GM19372 (cell line): ENCODE results near the gene PHLDB1.
"Not testable (repeated sequence)": the region's sequence is repeated elsewhere in the genome, so short reads cannot be mapped to it uniquely, and the experiment has no call there.

Experiments
- ATAC-seq: cut with Tn5 transposase; IDR thresholded peaks from one replicate; pipeline ENCODE4 v1.9.1; 2021; ENCODE audit warnings: mild to moderate bottlenecking, low read depth, moderate library complexity; ENCODE audit not compliant: unreplicated experiment

PHLDB1 gene

GRCh38 chr11:118677977-118678376, 70.6 kb downstream of the PHLDB1 start:
- ATAC-seq, result no peak

GRCh38 chr11:118678908-118679307, 71.5 kb downstream of the PHLDB1 start:
- ATAC-seq, result not testable (repeated sequence)

- ATAC-seq, result no peak
Measured at GRCh38 chr11:118679483-118679882, 72.1 kb downstream of the PHLDB1 start, which contains the start of gene TREH. Gene TREH (minus strand): TSS chr11:118679650. CDS start chr11:118679627, 23 bp downstream.

- ATAC-seq, result no peak
Measured at GRCh38 chr11:118682372-118682771, 75.0 kb downstream of the PHLDB1 start.

- not testable (repeated sequence) for ATAC-seq
Measured at GRCh38 chr11:118682939-118683338, 75.5 kb downstream of the PHLDB1 start.

GRCh38 chr11:118684187-118684586, 76.8 kb downstream of the PHLDB1 start:
- ATAC-seq, result no peak

- no peak for ATAC-seq
Measured at GRCh38 chr11:118687906-118688305, 80.5 kb downstream of the PHLDB1 start.

- ATAC-seq, result not testable (repeated sequence)
Measured at GRCh38 chr11:118688339-118688738, 80.9 kb downstream of the PHLDB1 start.

GRCh38 chr11:118688851-118689502, 81.6 kb downstream of the PHLDB1 start:
- no peak for ATAC-seq

GRCh38 chr11:118689503-118689851, 82.1 kb downstream of the PHLDB1 start:
- ATAC-seq, result no peak

- peak; percentile 76 for ATAC-seq
Measured at GRCh38 chr11:118689852-118690552, 82.6 kb downstream of the PHLDB1 start.

GRCh38 chr11:118690553-118691304, 83.3 kb downstream of the PHLDB1 start:
- ATAC-seq, result no peak

- ATAC-seq, result no peak
Measured at GRCh38 chr11:118691926-118692830, 84.8 kb downstream of the PHLDB1 start.

- no peak for ATAC-seq
Measured at GRCh38 chr11:118694185-118694584, 86.8 kb downstream of the PHLDB1 start.

- ATAC-seq, result no peak
Measured at GRCh38 chr11:118694771-118695170, 87.4 kb downstream of the PHLDB1 start.

- no peak for ATAC-seq
Measured at GRCh38 chr11:118696673-118697226, 89.3 kb downstream of the PHLDB1 start.

- no peak for ATAC-seq
Measured at GRCh38 chr11:118697346-118697745, 89.9 kb downstream of the PHLDB1 start.

GRCh38 chr11:118699506-118700220, 92.2 kb downstream of the PHLDB1 start:
- ATAC-seq, result no peak

- ATAC-seq, result no peak
Measured at GRCh38 chr11:118703563-118704106, 96.2 kb downstream of the PHLDB1 start.
